ENCODE measurements around the gene MMS19.

- TF ChIP-seq CTCF (conservative IDR thresholded peaks at IDR 0.05; ENCODE audit: low read length) (no peak), EZH2phosphoT487 (IDR thresholded peaks at IDR 0.05; ENCODE audit: borderline replicate concordance, low read depth, low read length) (no peak)
These were observed 64.2 kb downstream of the MMS19 start for GRCh38 chr10:97434055-97434454.
